ENCODE data around the gene PDE10A. TPM values are rescaled to one million over a fixed set of nuclear protein-coding genes. Genes with fewer than 3 reads are reported as not detected.
"Not testable (repeated sequence)": the region's sequence is repeated elsewhere in the genome, so short reads cannot be mapped to it uniquely, and the experiment has no call there.

PDE10A gene
- total RNA-seq, 2 experiments from 2014 or later: not detected

DNA sequence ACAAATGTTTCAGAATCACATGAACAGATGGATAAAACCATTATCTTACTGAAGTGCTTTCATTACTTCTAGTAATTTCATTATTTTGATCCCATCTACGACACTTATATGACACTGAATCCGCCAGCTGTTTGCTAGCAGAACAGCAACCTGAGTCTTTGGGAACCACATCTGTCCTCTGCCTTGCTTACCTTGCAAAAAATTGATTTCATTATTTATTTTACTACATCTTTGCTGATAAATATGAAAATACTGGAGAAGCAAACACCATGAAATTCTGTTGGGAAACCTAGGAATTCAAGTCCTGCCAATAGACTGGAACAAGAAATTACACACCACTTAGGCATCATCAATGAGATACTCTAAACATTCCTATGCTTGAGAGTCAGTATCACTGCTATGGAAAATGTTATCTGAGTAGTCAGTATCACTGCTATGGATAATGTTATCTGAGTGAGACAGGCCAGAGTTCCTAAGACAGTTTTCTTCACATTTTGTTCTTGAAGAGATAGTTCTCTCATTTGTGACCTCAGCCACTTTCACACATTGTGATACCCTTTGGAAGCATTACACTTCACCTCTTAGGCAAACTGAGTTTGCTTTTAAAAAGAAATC is 91.9 kb downstream of the PDE10A start:
- no peak overlapping the region for H3K4me3 Mint-ChIP-seq
- POLR2A ChIA-PET: no interaction called here
- no peaks in the 10 kb centered on the region for H3K36me3 Mint-ChIP-seq (ENCODE audit: low read depth)
- no peaks in the 10 kb centered on the region for H3K9me3 Mint-ChIP-seq
- ATAC-seq: no peak
- DNase-seq: no peak
- CTCF ChIA-PET: no interaction called here
- H3K27ac Mint-ChIP-seq: no peak overlapping the region
- no peaks in the 10 kb centered on the region for H3K4me1 Mint-ChIP-seq (ENCODE audit: low read depth)
- H3K27me3 Mint-ChIP-seq: peaks cover 1% of the 10 kb centered on the region
- intact Hi-C loops (cut with micrococcal nuclease): no loop called here
- TF ChIP-seq CTCF (IDR thresholded peaks at IDR 0.05): no peak

DNA sequence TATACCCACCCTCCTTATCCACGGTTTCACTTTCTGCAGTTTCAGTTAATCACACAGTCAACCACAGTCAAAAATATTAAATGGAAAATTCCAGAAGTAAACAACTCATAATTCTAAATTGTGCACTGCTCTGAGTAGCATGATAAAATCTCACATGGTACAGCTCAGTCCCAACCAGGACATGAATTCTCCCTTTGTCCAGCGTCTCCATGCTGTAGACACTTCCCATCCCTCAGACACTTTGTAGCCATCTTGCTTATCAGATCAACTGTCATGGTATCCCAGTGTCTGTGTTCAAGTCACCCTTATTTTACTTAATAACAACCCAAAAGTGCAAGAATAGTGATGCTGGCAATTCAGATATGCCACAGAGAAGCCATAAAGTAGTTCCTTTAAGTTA is 94.7 kb downstream of the PDE10A start:
- H3K4me1 Mint-ChIP-seq (ENCODE audit: low read depth): no peaks in the 10 kb centered on the region
- H3K4me3 Mint-ChIP-seq: no peak overlapping the region
- intact Hi-C loops (cut with micrococcal nuclease): no loop called here
- no peaks in the 10 kb centered on the region for H3K27me3 Mint-ChIP-seq
- peaks cover 2% of the 10 kb centered on the region for H3K9me3 Mint-ChIP-seq
- no peak for TF ChIP-seq CTCF (IDR thresholded peaks at IDR 0.05)
- CTCF ChIA-PET: no interaction called here
- ATAC-seq (no peak), DNase-seq (no peak)
- POLR2A ChIA-PET: no interaction called here
- H3K27ac Mint-ChIP-seq: no peak overlapping the region
- H3K36me3 Mint-ChIP-seq (ENCODE audit: low read depth): no peaks in the 10 kb centered on the region

DNA sequence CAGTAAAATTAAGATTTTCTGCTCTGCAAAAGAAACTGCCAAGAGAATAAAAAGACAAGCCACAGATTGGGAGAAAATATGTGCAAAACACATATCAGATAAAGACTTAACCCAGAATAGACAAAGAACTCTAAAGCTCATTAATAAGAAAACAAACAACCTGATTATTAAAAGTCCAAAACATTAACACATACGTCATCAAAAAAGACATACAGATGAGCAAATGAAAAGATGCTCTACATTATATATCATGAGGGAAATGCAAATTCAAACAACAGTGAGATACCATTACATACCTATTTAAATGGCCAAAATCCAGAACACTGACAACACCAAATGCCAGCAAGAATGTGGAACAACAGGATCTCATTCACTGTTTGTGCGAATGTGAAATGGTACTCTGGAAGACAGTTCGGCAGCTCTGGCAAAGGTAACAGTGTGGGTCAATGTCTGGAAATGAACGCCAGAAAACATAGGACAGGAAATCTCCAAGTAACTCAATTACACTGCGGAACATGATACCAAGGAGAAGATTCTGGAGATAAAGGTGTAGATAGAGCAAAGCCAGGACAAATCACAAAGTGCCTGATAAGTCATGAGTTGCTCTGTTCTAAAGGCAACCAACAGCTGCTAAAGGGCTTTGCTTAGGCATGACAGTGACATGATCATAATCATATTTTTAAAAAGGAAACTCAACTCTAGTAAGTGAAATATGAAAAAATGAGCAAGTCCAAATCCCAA is 96.8 kb downstream of the PDE10A start:
- no peaks in the 10 kb centered on the region for H3K4me1 Mint-ChIP-seq (ENCODE audit: low read depth)
- no peaks in the 10 kb centered on the region for H3K27me3 Mint-ChIP-seq
- POLR2A ChIA-PET: no interaction called here
- H3K4me3 Mint-ChIP-seq: no peak overlapping the region
- DNase-seq: no peak
- intact Hi-C loops (cut with micrococcal nuclease): no loop called here
- H3K36me3 Mint-ChIP-seq (ENCODE audit: low read depth): no peaks in the 10 kb centered on the region
- H3K27ac Mint-ChIP-seq: no peak overlapping the region
- ATAC-seq: no peak
- peaks cover 2% of the 10 kb centered on the region for H3K9me3 Mint-ChIP-seq
- CTCF ChIA-PET: no interaction called here
- no peak for TF ChIP-seq CTCF (IDR thresholded peaks at IDR 0.05)

- no peaks in the 10 kb centered on the region for H3K36me3 Mint-ChIP-seq (ENCODE audit: low read depth)
- H3K4me1 Mint-ChIP-seq (ENCODE audit: low read depth): no peaks in the 10 kb centered on the region
- no peak for TF ChIP-seq CTCF (IDR thresholded peaks at IDR 0.05)
- no peak overlapping the region for H3K4me3 Mint-ChIP-seq
- DNase-seq: no peak
- peaks cover 6% of the 10 kb centered on the region for H3K9me3 Mint-ChIP-seq
- intact Hi-C loops (cut with micrococcal nuclease): no loop called here
- ChIA-PET POLR2A (no interaction called here), CTCF (no interaction called here)
- ATAC-seq: no peak
- H3K27ac Mint-ChIP-seq: no peak overlapping the region
- H3K27me3 Mint-ChIP-seq: no peaks in the 10 kb centered on the region
These were observed 100.5 kb downstream of the PDE10A start for GRCh38 chr6:165562421-165563090.

GRCh38 chr6:165559632-165560031 is 103.4 kb downstream of the PDE10A start:
- DNase-seq (no peak), ATAC-seq (no peak)
- POLR2A ChIA-PET: no interaction called here
- peaks cover 4% of the 10 kb centered on the region for H3K9me3 Mint-ChIP-seq
- H3K27me3 Mint-ChIP-seq: no peaks in the 10 kb centered on the region
- CTCF ChIA-PET: no interaction called here
- H3K4me1 Mint-ChIP-seq (ENCODE audit: low read depth): no peaks in the 10 kb centered on the region
- no peak overlapping the region for H3K4me3 Mint-ChIP-seq
- intact Hi-C loops (cut with micrococcal nuclease): no loop called here
- no peak for TF ChIP-seq CTCF (IDR thresholded peaks at IDR 0.05)
- H3K27ac Mint-ChIP-seq: no peak overlapping the region
- H3K36me3 Mint-ChIP-seq (ENCODE audit: low read depth): no peaks in the 10 kb centered on the region

DNA sequence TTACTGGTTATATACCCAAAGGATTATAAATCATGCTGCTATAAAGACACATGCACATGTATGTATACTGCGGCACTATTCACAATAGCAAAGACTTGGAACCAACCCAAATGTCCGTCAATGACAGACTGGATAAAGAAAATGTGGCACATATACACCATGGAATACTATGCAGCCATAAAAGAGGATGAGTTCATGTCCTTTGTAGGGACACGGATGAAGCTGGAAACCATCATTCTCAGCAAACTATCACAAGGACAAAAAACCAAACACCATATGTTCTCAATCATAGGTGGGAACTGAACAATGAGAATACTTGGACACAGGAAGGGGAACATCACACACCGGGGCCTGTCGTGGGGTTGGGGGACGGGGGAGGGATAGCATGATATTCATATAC is 104.9 kb downstream of the PDE10A start:
- intact Hi-C loops (cut with micrococcal nuclease); H3K9me3 Mint-ChIP-seq; H3K4me3 Mint-ChIP-seq; H3K27me3 Mint-ChIP-seq; POLR2A ChIA-PET; H3K27ac Mint-ChIP-seq; ATAC-seq; H3K4me1 Mint-ChIP-seq (ENCODE audit: low read depth); DNase-seq; CTCF ChIA-PET; H3K36me3 Mint-ChIP-seq (ENCODE audit: low read depth): not testable (repeated sequence)

All from activated CD8-positive, alpha-beta T cell treated with anti-CD3 and anti-CD28 coated beads for 36 hours (primary cell).